Neural progenitor cell (in vitro differentiated cells): ENCODE measurements around the gene CREB3L2. TPM values are rescaled to one million over a fixed set of nuclear protein-coding genes. Genes with fewer than 3 reads are reported as not detected.
"Not testable (repeated sequence)": the region's sequence is repeated elsewhere in the genome, so short reads cannot be mapped to it uniquely, and the experiment has no call there.

Experiments
- DNase-seq: peaks from one replicate; pipeline ENCODE4 v3.0.0-alpha.2; 2016; ENCODE audit warnings: low spot score
- H2AFZ ChIP-seq: fragments of 200-600 bp; sonication (generic); replicated peaks from 2 replicates; pipeline ENCODE4 v1.6.1; 2016; ENCODE audit warnings: antibody characterized with exemption
- H3F3A ChIP-seq: fragments of 200-600 bp; sonication (generic); 2 replicates; pipeline ENCODE4 v1.6.1; 2016; ENCODE audit warnings: antibody characterized with exemption, low read depth
- H3K27ac ChIP-seq: fragments of 200-600 bp; sonication (generic); 2 replicates; pipeline ENCODE4 v1.5.1; 2016; ENCODE audit warnings: mild to moderate bottlenecking
- H3K27me3 ChIP-seq: fragments of 200-600 bp; sonication (generic); 2 replicates; pipeline ENCODE4 v1.6.1; 2016; ENCODE audit warnings: mild to moderate bottlenecking, moderate library complexity
- H3K36me3 ChIP-seq: fragments of 200-600 bp; sonication (generic); 2 replicates; pipeline ENCODE4 v1.5.1; 2016
- H3K4me1 ChIP-seq: fragments of 200-600 bp; sonication (generic); 2 replicates; pipeline ENCODE4 v1.6.1; 2016; ENCODE audit warnings: mixed run types
- H3K4me2 ChIP-seq: fragments of 200-600 bp; sonication (generic); 2 replicates; pipeline ENCODE4 v1.6.1; 2016
- H3K4me3 ChIP-seq: fragments of 200-600 bp; sonication (generic); 2 replicates; pipeline ENCODE4 v1.5.1; 2016
- H3K79me2 ChIP-seq: fragments of 200-600 bp; sonication (generic); 2 replicates; pipeline ENCODE4 v1.6.1; 2016; ENCODE audit warnings: low read depth
- H3K9ac ChIP-seq: fragments of 200-600 bp; sonication (generic); 2 replicates; pipeline ENCODE4 v1.6.1; 2016
- H3K9me3 ChIP-seq: fragments of 200-600 bp; sonication (generic); 2 replicates; pipeline ENCODE4 v1.5.1; 2016; ENCODE audit warnings: low read depth
- H4K20me1 ChIP-seq: fragments of 200-600 bp; sonication (generic); 2 replicates; pipeline ENCODE4 v1.6.1; 2016; ENCODE audit warnings: low read depth
- H3K27ac Mint-ChIP-seq: 3 replicates; pipeline ENCODE4 v1.8.0; 2021; ENCODE audit warnings: mixed read lengths
- H3K27me3 Mint-ChIP-seq: 2 replicates; pipeline ENCODE4 v1.8.0; 2022; ENCODE audit warnings: low read depth, mild to moderate bottlenecking, inconsistent platforms, moderate library complexity, mixed read lengths; ENCODE audit not compliant: insufficient read depth
- H3K36me3 Mint-ChIP-seq: 3 replicates; pipeline ENCODE4 v1.8.0; 2021; ENCODE audit warnings: mixed read lengths
- H3K4me1 Mint-ChIP-seq: 3 replicates; pipeline ENCODE4 v1.8.0; 2021; ENCODE audit warnings: mixed read lengths
- H3K4me3 Mint-ChIP-seq: 3 replicates; pipeline ENCODE4 v1.8.0; 2021; ENCODE audit warnings: mild to moderate bottlenecking, moderate library complexity, mixed read lengths
- H3K9me3 Mint-ChIP-seq: 3 replicates; pipeline ENCODE4 v1.8.0; 2020; ENCODE audit warnings: mixed read lengths
- CTCF ChIP-seq: fragments of 200-600 bp; sonication (generic); IDR thresholded peaks from 2 replicates; pipeline ENCODE4 v1.5.1; 2017; ENCODE audit warnings: antibody characterized with exemption, mild to moderate bottlenecking
- EZH2 ChIP-seq: fragments of 200-600 bp; sonication (generic); IDR thresholded peaks from 2 replicates; pipeline ENCODE4 v1.6.1; 2017; ENCODE audit warnings: antibody characterized with exemption, mild to moderate bottlenecking, moderate library complexity
- EZH2phosphoT487 ChIP-seq: fragments of 200-600 bp; sonication (generic); IDR thresholded peaks from 2 replicates; pipeline ENCODE4 v1.6.1; 2017; ENCODE audit warnings: antibody characterized with exemption
- total RNA-seq: library from RNA; depleted of rRNA; stranded (reverse); fragments of >200 nt; gene quantifications from 2 replicates; pipeline ENCODE4 v1.2.3, GENCODE V29; 2015; ENCODE audit warnings: low replicate concordance

Gene CREB3L2
- total RNA-seq, 1 donor from 2014 or later = 9.9 TPM

GRCh38 chr7:137985253-137985896 lies 16.5 kb downstream of the CREB3L2 start:
- no peak overlapping the region for H3K9ac ChIP-seq
- no peak overlapping the region for H3K4me2 ChIP-seq

GRCh38 chr7:137984181-137985041 lies 17.5 kb downstream of the CREB3L2 start:
- Histone ChIP-seq H3K79me2 (peaks cover 73% of the 10 kb centered on the region), H3K27ac (no peak overlapping the region), H3K9me3 (no peaks in the 10 kb centered on the region), H2AFZ (no peak overlapping the region), H3K36me3 (no peaks in the 10 kb centered on the region), H3K4me3 (no peak overlapping the region), H3K9ac (no peak overlapping the region), H4K20me1 (no peaks in the 10 kb centered on the region), H3K27me3 (no peaks in the 10 kb centered on the region), H3K4me1 (peaks cover 29% of the 10 kb centered on the region), H3K4me2 (no peak overlapping the region), H3F3A (no peaks in the 10 kb centered on the region)
- H3K4me3 Mint-ChIP-seq = no peak overlapping the region
- DNase-seq = no peak
- peaks cover 24% of the 10 kb centered on the region for H3K9me3 Mint-ChIP-seq
- no peak overlapping the region for H3K27ac Mint-ChIP-seq
- H3K27me3 Mint-ChIP-seq = no peaks in the 10 kb centered on the region
- peaks cover 33% of the 10 kb centered on the region for H3K36me3 Mint-ChIP-seq
- TF ChIP-seq EZH2 = no peak
- no peak for TF ChIP-seq EZH2phosphoT487
- TF ChIP-seq CTCF = no peak
- peaks cover 28% of the 10 kb centered on the region for H3K4me1 Mint-ChIP-seq

More at GRCh38 chr7:137985253-137985896, 16.5 kb downstream of the CREB3L2 start:
- DNase-seq = no peak
- Mint-ChIP-seq H3K9me3 (peaks cover 21% of the 10 kb centered on the region), H3K4me1 (peaks cover 26% of the 10 kb centered on the region), H3K27me3 (no peaks in the 10 kb centered on the region), H3K27ac (no peak overlapping the region), H3K4me3 (no peak overlapping the region), H3K36me3 (peaks cover 30% of the 10 kb centered on the region)
- no peaks in the 10 kb centered on the region for H3K9me3 ChIP-seq
- no peaks in the 10 kb centered on the region for H3F3A ChIP-seq
- no peak overlapping the region for H3K4me3 ChIP-seq
- no peak overlapping the region for H2AFZ ChIP-seq
- no peak overlapping the region for H3K27ac ChIP-seq
- peaks cover 75% of the 10 kb centered on the region for H3K79me2 ChIP-seq
- H3K27me3 ChIP-seq = no peaks in the 10 kb centered on the region
- TF ChIP-seq EZH2phosphoT487 (no peak), EZH2 (no peak), CTCF (no peak)
- no peaks in the 10 kb centered on the region for H4K20me1 ChIP-seq
- H3K4me1 ChIP-seq = peaks cover 29% of the 10 kb centered on the region
- H3K36me3 ChIP-seq = no peaks in the 10 kb centered on the region

- Mint-ChIP-seq H3K9me3 (peaks cover 24% of the 10 kb centered on the region), H3K27me3 (no peaks in the 10 kb centered on the region), H3K4me1 (peaks cover 35% of the 10 kb centered on the region), H3K27ac (no peak overlapping the region), H3K36me3 (peaks cover 36% of the 10 kb centered on the region), H3K4me3 (no peak overlapping the region)
- Histone ChIP-seq H3K36me3 (no peaks in the 10 kb centered on the region), H3K4me1 (peaks cover 29% of the 10 kb centered on the region), H3K27me3 (no peaks in the 10 kb centered on the region), H3K27ac (no peak overlapping the region), H3K9ac (no peak overlapping the region), H3K79me2 (peaks cover 79% of the 10 kb centered on the region), H3K4me2 (no peak overlapping the region), H3K4me3 (no peak overlapping the region), H2AFZ (no peak overlapping the region), H3K9me3 (no peaks in the 10 kb centered on the region), H3F3A (no peaks in the 10 kb centered on the region), H4K20me1 (no peaks in the 10 kb centered on the region)
- TF ChIP-seq EZH2 (no peak), CTCF (no peak), EZH2phosphoT487 (no peak)
- no peak for DNase-seq
Measured at GRCh38 chr7:137983323-137984008, 18.4 kb downstream of the CREB3L2 start.

- Histone ChIP-seq H3K4me1 (peaks cover 29% of the 10 kb centered on the region), H3K79me2 (peaks cover 85% of the 10 kb centered on the region)
- H3K4me3 ChIP-seq, DNase-seq, H3K4me3 Mint-ChIP-seq, H3K9me3 ChIP-seq, H3K4me2 ChIP-seq, H3K27ac Mint-ChIP-seq, H2AFZ ChIP-seq, H3K36me3 ChIP-seq, H3K27me3 ChIP-seq, H3F3A ChIP-seq, H3K27ac ChIP-seq, H3K9ac ChIP-seq, H3K27me3 Mint-ChIP-seq, H4K20me1 ChIP-seq: not testable (repeated sequence)
- Mint-ChIP-seq H3K9me3 (peaks cover 24% of the 10 kb centered on the region), H3K4me1 (peaks cover 33% of the 10 kb centered on the region), H3K36me3 (peaks cover 36% of the 10 kb centered on the region)
Measured at GRCh38 chr7:137982394-137982793, 19.5 kb downstream of the CREB3L2 start.
